ENCODE measurements around the gene ZNF683. TPM values are rescaled to one million over a fixed set of nuclear protein-coding genes. Genes with fewer than 3 reads are reported as not detected.

Gene ZNF683
- polyA plus RNA-seq, 1 donor (not counting 4 experiments of a cell fraction or from before 2014, with no cell fraction given) = not detected

DNA sequence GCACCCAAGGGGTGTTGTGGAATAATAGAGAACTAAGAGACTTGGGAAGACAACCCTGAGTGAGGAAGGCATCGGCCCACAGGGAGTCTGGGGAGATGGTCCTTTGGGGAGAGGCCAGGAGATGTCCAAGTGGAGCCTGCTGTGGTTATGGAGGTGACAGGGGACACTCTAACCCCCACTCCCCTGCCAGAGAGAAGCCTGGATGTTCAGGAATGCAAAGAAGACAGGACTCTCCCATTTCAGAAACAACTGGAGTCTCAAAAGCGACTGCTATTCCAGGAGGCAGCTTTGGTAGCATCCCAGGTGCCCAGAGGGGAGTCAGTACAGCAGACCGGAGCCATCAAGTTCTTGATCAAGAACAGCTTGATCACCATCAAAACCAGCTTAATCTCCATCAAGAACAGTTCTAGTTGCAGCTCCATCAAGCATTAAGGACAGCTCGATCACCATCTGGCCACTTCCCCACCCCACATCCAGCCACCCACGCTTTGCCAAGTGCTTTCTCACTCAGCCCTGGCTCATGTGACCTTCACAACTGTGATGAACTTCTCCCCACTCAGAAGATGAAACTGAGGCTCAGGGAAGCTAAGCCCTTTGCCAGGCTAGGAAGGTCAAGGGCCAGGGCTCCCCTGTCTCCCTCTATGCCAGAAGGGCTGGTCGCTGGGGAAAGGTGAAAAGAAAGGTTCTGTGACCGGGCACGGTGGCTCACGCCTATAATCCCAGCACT lies 54.0 kb downstream of the ZNF683 start:
- TF ChIP-seq CTCF (optimal IDR thresholded peaks at IDR 0.05 in 1 of 3, IDR thresholded peaks at IDR 0.05 in 1 of 3, conservative IDR thresholded peaks at IDR 0.05 in 1 of 3; ENCODE audit: extremely low read depth in 1 of 3, insufficient read depth in 2 of 3, low read length in 3 of 3) = no peak
- TF ChIP-seq EZH2 (IDR thresholded peaks at IDR 0.05; ENCODE audit: low read length) = no peak
- FAIRE-seq (no peak), DNase-seq (ENCODE audit: low read depth, low spot score) (no peak)
- dilution Hi-C loops (cut with MboI; ENCODE audit: extremely low pct_ligation_motif_present, low sequenced_read_pairs) = no loop called here
- H3K36me3 ChIP-seq (ENCODE audit: control insufficient read depth in 2 of 2, extremely low read depth in 1 of 2, insufficient read depth in 2 of 2, low read length in 2 of 2) = peaks cover 0 to 10% of the 10 kb centered on the region in 2 experiments
- H3K4me1 ChIP-seq (ENCODE audit: control insufficient read depth, extremely low read depth, insufficient read depth, low read length) = peaks cover 7% of the 10 kb centered on the region
- H2AFZ ChIP-seq (ENCODE audit: control insufficient read depth, low read length) = no peak overlapping the region
- no peaks in the 10 kb centered on the region for H3K27me3 ChIP-seq (ENCODE audit: control insufficient read depth, extremely low read depth, insufficient read depth, low read length)
- no peaks in the 10 kb centered on the region for H3K9me3 ChIP-seq (ENCODE audit: control insufficient read depth, low read depth, low read length)
- H3K9me1 ChIP-seq (ENCODE audit: control insufficient read depth, extremely low read depth, insufficient read depth, low read length) = no peaks in the 10 kb centered on the region
- H3K4me2 ChIP-seq (ENCODE audit: control insufficient read depth, extremely low read depth, insufficient read depth, low read depth, low read length) = no peak overlapping the region
- H3K79me2 ChIP-seq (ENCODE audit: control insufficient read depth, insufficient read depth, low read length) = no peaks in the 10 kb centered on the region
- H3K9ac ChIP-seq (ENCODE audit: control insufficient read depth, extremely low read depth, insufficient read depth, low read length) = no peak overlapping the region
- no peak overlapping the region for H3K4me3 ChIP-seq (ENCODE audit: control insufficient read depth in 2 of 3, extremely low read depth in 1 of 3, insufficient read depth in 2 of 3, low read depth in 1 of 3, low read length in 3 of 3)
- H3K27ac ChIP-seq (ENCODE audit: control insufficient read depth, insufficient read depth, low read length) = no peak overlapping the region
- H4K20me1 ChIP-seq (ENCODE audit: control insufficient read depth, extremely low read depth, insufficient read depth, low read length) = no peaks in the 10 kb centered on the region

DNA sequence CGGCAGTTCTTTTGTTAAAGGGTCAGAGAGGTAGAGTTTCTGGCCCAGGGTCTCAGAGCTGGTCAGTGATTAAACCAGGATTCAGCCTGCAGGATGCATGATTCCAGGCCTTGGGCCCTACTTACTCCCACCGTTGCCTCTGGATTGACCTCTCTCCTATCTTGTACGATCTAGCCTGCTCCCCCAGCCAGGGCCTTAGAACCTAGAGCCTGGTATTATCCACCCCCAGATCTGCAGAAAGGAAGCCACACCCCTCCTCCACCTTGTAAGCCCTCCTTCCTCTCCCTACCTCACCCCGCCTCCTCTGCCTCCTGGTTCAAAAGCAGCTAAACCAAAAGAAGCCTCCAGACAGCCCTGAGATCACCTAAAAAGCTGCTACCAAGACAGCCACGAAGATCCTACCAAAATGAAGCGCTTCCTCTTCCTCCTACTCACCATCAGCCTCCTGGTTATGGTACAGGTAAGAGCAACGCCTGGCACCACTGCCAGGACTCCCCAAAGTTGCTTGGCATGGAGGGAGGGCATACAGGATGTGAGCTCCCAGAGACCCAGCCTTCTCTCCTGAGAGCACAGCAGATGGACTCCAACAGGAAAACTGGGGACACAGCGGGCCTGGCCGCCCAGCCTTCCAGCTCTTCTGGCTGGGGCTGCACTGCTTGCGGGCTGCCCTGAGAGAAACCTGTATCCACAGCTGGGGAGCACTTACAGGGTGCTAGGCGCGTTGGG lies 54.8 kb downstream of the ZNF683 start, which contains the start of gene CD52:
CD52 (plus strand) TSS at position 347 of the 726 bp plus-strand sequence; CDS start at position 407, 60 bp downstream.
- FAIRE-seq = no peak
- no peak within 1 kb of the TSS for H3K4me3 ChIP-seq (ENCODE audit: control insufficient read depth in 2 of 3, extremely low read depth in 1 of 3, insufficient read depth in 2 of 3, low read depth in 1 of 3, low read length in 3 of 3)
- dilution Hi-C loops (cut with MboI; ENCODE audit: extremely low pct_ligation_motif_present, low sequenced_read_pairs) = no loop called here
- no peaks in the 10 kb centered on the region for H4K20me1 ChIP-seq (ENCODE audit: control insufficient read depth, extremely low read depth, insufficient read depth, low read length)
- H3K4me1 ChIP-seq (ENCODE audit: control insufficient read depth, extremely low read depth, insufficient read depth, low read length) = peaks cover 7% of the 10 kb centered on the region
- no peaks in the 10 kb centered on the region for H3K27me3 ChIP-seq (ENCODE audit: control insufficient read depth, extremely low read depth, insufficient read depth, low read length)
- H3K27ac ChIP-seq (ENCODE audit: control insufficient read depth, insufficient read depth, low read length) = no peak within 1 kb of the TSS
- H3K9me1 ChIP-seq (ENCODE audit: control insufficient read depth, extremely low read depth, insufficient read depth, low read length) = no peaks in the 10 kb centered on the region
- H3K4me2 ChIP-seq (ENCODE audit: control insufficient read depth, extremely low read depth, insufficient read depth, low read depth, low read length) = no peak within 1 kb of the TSS
- no peak for DNase-seq (ENCODE audit: low read depth, low spot score)
- H3K9ac ChIP-seq (ENCODE audit: control insufficient read depth, extremely low read depth, insufficient read depth, low read length) = no peak within 1 kb of the TSS
- no peaks in the 10 kb centered on the region for H3K79me2 ChIP-seq (ENCODE audit: control insufficient read depth, insufficient read depth, low read length)
- H3K9me3 ChIP-seq (ENCODE audit: control insufficient read depth, low read depth, low read length) = no peaks in the 10 kb centered on the region
- peaks cover 0 to 9% of the 10 kb centered on the region in 2 experiments for H3K36me3 ChIP-seq (ENCODE audit: control insufficient read depth in 2 of 2, extremely low read depth in 1 of 2, insufficient read depth in 2 of 2, low read length in 2 of 2)
- TF ChIP-seq EZH2 (IDR thresholded peaks at IDR 0.05; ENCODE audit: low read length) = no peak
- no peak for TF ChIP-seq CTCF (optimal IDR thresholded peaks at IDR 0.05 in 1 of 3, IDR thresholded peaks at IDR 0.05 in 1 of 3, conservative IDR thresholded peaks at IDR 0.05 in 1 of 3; ENCODE audit: extremely low read depth in 1 of 3, insufficient read depth in 2 of 3, low read length in 3 of 3)
- H2AFZ ChIP-seq (ENCODE audit: control insufficient read depth, low read length) = no peak within 1 kb of the TSS
